ENCODE data around the gene NOS1AP. TPM values are rescaled to one million over a fixed set of nuclear protein-coding genes. Genes with fewer than 3 reads are reported as not detected.

NOS1AP gene
- total RNA-seq, 1 experiment from 2014 or later: 9.9 TPM

- CTCF ChIA-PET: interaction anchor here (0.7 to 5.2 kb wide), 2 partner anchors 11 to 441 kb away, joined by 3 to 22 read pairs; no protein-coding TSS in a partner anchor
- no peak for TF ChIP-seq CTCF (IDR thresholded peaks at IDR 0.05; ENCODE audit: unreplicated experiment)
- peaks cover 51% of the 10 kb centered on the region for H3K4me1 Mint-ChIP-seq (ENCODE audit: low read depth, unreplicated experiment)
- H3K4me3 Mint-ChIP-seq (ENCODE audit: low read depth, unreplicated experiment): no peak overlapping the region
- no peaks in the 10 kb centered on the region for H3K9me3 Mint-ChIP-seq (ENCODE audit: low read depth, unreplicated experiment)
- no peaks in the 10 kb centered on the region for H3K27me3 Mint-ChIP-seq (ENCODE audit: unreplicated experiment)
- no peak for DNase-seq
- BruUV-seq (replicated peaks): no TSS peak
- intact Hi-C loops (cut with micrococcal nuclease; ENCODE audit: unreplicated experiment): loop anchor here (5.0 kb wide), 1 partner anchor 152 kb away; no protein-coding TSS in a partner anchor
- H3K36me3 Mint-ChIP-seq (ENCODE audit: insufficient read depth, unreplicated experiment): no peaks in the 10 kb centered on the region
- no peak overlapping the region for H3K27ac Mint-ChIP-seq (ENCODE audit: unreplicated experiment)
These were observed 154.8 kb downstream of the NOS1AP start for GRCh38 chr1:162224267-162224666.

- no peaks in the 10 kb centered on the region for H3K27me3 Mint-ChIP-seq (ENCODE audit: unreplicated experiment)
- CTCF ChIA-PET: interaction anchor here (1.3 kb wide), 1 partner anchor 11 kb away, joined by 3 read pairs; no protein-coding TSS in a partner anchor
- H3K27ac Mint-ChIP-seq (ENCODE audit: unreplicated experiment): no peak overlapping the region
- no TSS peak for BruUV-seq (replicated peaks)
- H3K4me3 Mint-ChIP-seq (ENCODE audit: low read depth, unreplicated experiment): no peak overlapping the region
- H3K4me1 Mint-ChIP-seq (ENCODE audit: low read depth, unreplicated experiment): peaks cover 31% of the 10 kb centered on the region
- no peaks in the 10 kb centered on the region for H3K9me3 Mint-ChIP-seq (ENCODE audit: low read depth, unreplicated experiment)
- intact Hi-C loops (cut with micrococcal nuclease; ENCODE audit: unreplicated experiment): no loop called here
- no peak for DNase-seq
- no peak for TF ChIP-seq CTCF (IDR thresholded peaks at IDR 0.05; ENCODE audit: unreplicated experiment)
- no peaks in the 10 kb centered on the region for H3K36me3 Mint-ChIP-seq (ENCODE audit: insufficient read depth, unreplicated experiment)
These were observed 159.1 kb downstream of the NOS1AP start for GRCh38 chr1:162228586-162228985.

- CTCF ChIA-PET: interaction anchor here (0.8 to 2.2 kb wide), 5 partner anchors 16 to 174 kb away, joined by 3 to 18 read pairs (median 8); partner anchors contain the start of gene NOS1AP
- TF ChIP-seq CTCF (IDR thresholded peaks at IDR 0.05; ENCODE audit: unreplicated experiment): no peak
- no peaks in the 10 kb centered on the region for H3K27me3 Mint-ChIP-seq (ENCODE audit: unreplicated experiment)
- no peak for DNase-seq
- H3K4me3 Mint-ChIP-seq (ENCODE audit: low read depth, unreplicated experiment): no peak overlapping the region
- no peaks in the 10 kb centered on the region for H3K36me3 Mint-ChIP-seq (ENCODE audit: insufficient read depth, unreplicated experiment)
- peaks cover 22% of the 10 kb centered on the region for H3K4me1 Mint-ChIP-seq (ENCODE audit: low read depth, unreplicated experiment)
- H3K27ac Mint-ChIP-seq (ENCODE audit: unreplicated experiment): no peak overlapping the region
- H3K9me3 Mint-ChIP-seq (ENCODE audit: low read depth, unreplicated experiment): no peaks in the 10 kb centered on the region
- intact Hi-C loops (cut with micrococcal nuclease; ENCODE audit: unreplicated experiment): no loop called here
- no TSS peak for BruUV-seq (replicated peaks)
These were observed 160.1 kb downstream of the NOS1AP start for GRCh38 chr1:162229549-162229948.

- intact Hi-C loops (cut with micrococcal nuclease; ENCODE audit: unreplicated experiment): loop anchor here (1.0 kb wide), 1 partner anchor 174 kb away; no protein-coding TSS in a partner anchor
- Mint-ChIP-seq H3K9me3 (ENCODE audit: low read depth, unreplicated experiment) (no peaks in the 10 kb centered on the region), H3K27me3 (ENCODE audit: unreplicated experiment) (no peaks in the 10 kb centered on the region), H3K27ac (ENCODE audit: unreplicated experiment) (no peak overlapping the region), H3K4me1 (ENCODE audit: low read depth, unreplicated experiment) (peaks cover 16% of the 10 kb centered on the region), H3K36me3 (ENCODE audit: insufficient read depth, unreplicated experiment) (no peaks in the 10 kb centered on the region), H3K4me3 (ENCODE audit: low read depth, unreplicated experiment) (no peak overlapping the region)
- CTCF ChIA-PET: interaction anchor here (0.8 to 2.2 kb wide), 6 partner anchors 16 to 174 kb away, joined by 3 to 18 read pairs (median 8); partner anchors contain the start of gene NOS1AP
- no peak for TF ChIP-seq CTCF (IDR thresholded peaks at IDR 0.05; ENCODE audit: unreplicated experiment)
- peak; percentile 61 for DNase-seq
- BruUV-seq (replicated peaks): no TSS peak
These were observed 160.6 kb downstream of the NOS1AP start for GRCh38 chr1:162230096-162230495.

All from Calu3 (cell line).